ENCODE measurements around the gene TNFRSF1B. TPM values are rescaled to one million over a fixed set of nuclear protein-coding genes. Genes with fewer than 3 reads are reported as not detected.
A peak's percentile ranks its signal among the peaks of the same experiment; 100 is the strongest.

TNFRSF1B gene
- polyA plus RNA-seq, 6 donors from 2014 or later, result 29.0 to 54.0 (median 42.7) TPM

GRCh38 chr1:12177156-12177998 lies 10.6 kb downstream of the TNFRSF1B start:
- Mint-ChIP-seq H3K27me3 (peaks cover 0 to 10% (median 0%) of the 10 kb centered on the region in 3 donors), H3K27ac (peak overlapping the region in 2 of 6 donors; percentile 52 to 82), H3K4me3 (peak overlapping the region in 4 of 8 donors; percentile 5 to 47 (median 24)), H3K36me3 (no peaks in the 10 kb centered on the region), H3K4me1 (peaks cover 62 to 84% (median 82%) of the 10 kb centered on the region in 3 donors), H3K9me3 (no peaks in the 10 kb centered on the region)
- DNase-seq, result no peak
- no peak for ATAC-seq (ENCODE audit: low read depth in 2 of 2)

DNA sequence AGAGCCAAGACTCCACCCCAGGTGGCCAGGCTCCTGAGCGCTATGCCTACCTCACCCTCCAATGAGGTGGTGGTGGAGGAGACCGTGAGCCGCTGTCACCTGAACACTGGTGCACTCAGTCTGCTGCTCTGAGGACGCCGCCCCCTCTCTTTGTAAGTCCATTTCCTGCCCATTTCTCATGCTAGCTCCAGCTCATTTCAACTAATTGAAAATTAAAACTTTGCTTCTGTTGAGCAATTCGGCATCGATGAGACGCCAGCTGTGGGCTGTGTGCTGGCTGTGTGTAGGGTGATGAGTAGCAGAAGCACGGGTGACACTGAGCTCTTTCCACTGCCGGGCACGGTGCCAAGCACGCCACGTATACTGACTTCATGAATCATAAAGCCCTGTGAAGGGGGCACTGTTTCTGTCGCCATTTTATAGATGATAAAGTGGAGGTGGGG lies 11.2 kb downstream of the TNFRSF1B start:
- no peak for ATAC-seq (ENCODE audit: low read depth in 2 of 2)
- H3K27ac Mint-ChIP-seq, result peak overlapping the region in 4 of 6 donors; percentile 39 to 82 (median 62)
- H3K36me3 Mint-ChIP-seq, result no peaks in the 10 kb centered on the region
- H3K27me3 Mint-ChIP-seq, result peaks cover 0 to 10% (median 0%) of the 10 kb centered on the region in 3 donors
- peak overlapping the region in 6 of 8 donors; percentile 35 to 77 (median 51) for H3K4me3 Mint-ChIP-seq
- no peak for DNase-seq
- H3K9me3 Mint-ChIP-seq, result no peaks in the 10 kb centered on the region
- peaks cover 63 to 84% (median 82%) of the 10 kb centered on the region in 3 donors for H3K4me1 Mint-ChIP-seq

DNA sequence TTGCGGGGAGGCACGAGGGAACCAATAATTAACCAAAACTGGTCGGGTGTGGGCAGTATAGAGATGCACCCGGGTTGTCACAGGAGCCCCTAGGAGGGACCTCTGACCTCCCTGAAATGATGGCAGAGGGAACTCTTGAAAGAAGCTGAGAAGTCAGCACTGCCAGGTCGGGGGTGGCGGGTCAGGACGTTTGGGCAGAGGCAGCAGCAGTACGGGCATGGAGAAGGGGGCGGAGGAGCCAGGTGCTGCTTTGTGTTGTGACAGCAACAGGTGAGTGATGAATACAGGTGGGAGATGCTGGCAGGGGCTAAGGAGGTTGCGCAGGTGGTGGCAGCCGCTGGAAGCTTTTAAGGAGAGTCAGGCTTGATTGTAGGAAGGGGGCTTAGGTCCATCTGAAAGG lies 11.7 kb downstream of the TNFRSF1B start:
- peak overlapping the region in 6 of 8 donors; percentile 44 to 77 (median 52) for H3K4me3 Mint-ChIP-seq
- peak overlapping the region in 5 of 6 donors; percentile 26 to 82 (median 64) for H3K27ac Mint-ChIP-seq
- DNase-seq (no peak), ATAC-seq (ENCODE audit: low read depth in 2 of 2) (no peak)
- H3K36me3 Mint-ChIP-seq, result no peaks in the 10 kb centered on the region
- no peaks in the 10 kb centered on the region for H3K9me3 Mint-ChIP-seq
- H3K27me3 Mint-ChIP-seq, result peaks cover 0 to 10% (median 0%) of the 10 kb centered on the region in 3 donors
- H3K4me1 Mint-ChIP-seq, result peaks cover 64 to 83% (median 82%) of the 10 kb centered on the region in 3 donors

- Mint-ChIP-seq H3K27ac (peak overlapping the region in 5 of 6 donors; percentile 33 to 82 (median 61)), H3K27me3 (peaks cover 0 to 10% (median 0%) of the 10 kb centered on the region in 3 donors), H3K9me3 (no peaks in the 10 kb centered on the region), H3K36me3 (no peaks in the 10 kb centered on the region), H3K4me1 (peaks cover 64 to 83% (median 82%) of the 10 kb centered on the region in 3 donors), H3K4me3 (peak overlapping the region in 7 of 8 donors; percentile 37 to 79 (median 59))
- ATAC-seq (ENCODE audit: low read depth in 2 of 2) (peak; percentile 24 to 53), DNase-seq (peak; percentile 26)
These were observed 12.3 kb downstream of the TNFRSF1B start for GRCh38 chr1:12179111-12179519.

- DNase-seq (no peak), ATAC-seq (ENCODE audit: low read depth in 2 of 2) (no peak)
- H3K9me3 Mint-ChIP-seq, result no peaks in the 10 kb centered on the region
- H3K4me3 Mint-ChIP-seq, result peak overlapping the region in 3 of 8 donors; percentile 44 to 77 (median 71)
- peak overlapping the region in 2 of 6 donors; percentile 32 to 82 for H3K27ac Mint-ChIP-seq
- H3K27me3 Mint-ChIP-seq, result peaks cover 0 to 9% (median 0%) of the 10 kb centered on the region in 3 donors
- H3K4me1 Mint-ChIP-seq, result peaks cover 65 to 86% (median 81%) of the 10 kb centered on the region in 3 donors
- H3K36me3 Mint-ChIP-seq, result no peaks in the 10 kb centered on the region
These were observed 12.9 kb downstream of the TNFRSF1B start for GRCh38 chr1:12179676-12180075.

DNA sequence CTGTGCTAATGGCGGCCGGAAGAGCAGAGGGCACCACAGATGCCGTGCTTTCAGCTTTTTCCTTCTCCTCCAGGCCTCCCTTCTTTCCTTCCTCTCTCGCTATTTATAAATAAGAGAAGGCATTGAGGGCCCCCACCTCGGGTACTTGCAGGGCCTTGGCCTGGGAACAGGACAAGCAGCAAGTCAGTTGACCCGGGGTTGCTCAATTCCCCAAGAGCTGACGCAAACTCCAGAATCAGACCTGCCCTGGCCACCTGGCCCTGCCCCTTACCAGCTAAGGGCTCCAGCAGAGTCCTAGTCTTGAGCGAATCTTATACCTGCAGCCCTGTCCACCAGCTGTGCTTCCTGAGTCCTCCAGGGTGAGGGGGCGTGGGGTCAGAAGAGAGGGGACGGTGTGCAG lies 13.5 kb downstream of the TNFRSF1B start:
- ATAC-seq (ENCODE audit: low read depth in 2 of 2), result no peak
- Mint-ChIP-seq H3K4me3 (peak overlapping the region in 1 of 8 donors; percentile 16), H3K27ac (no peak overlapping the region)

DNA sequence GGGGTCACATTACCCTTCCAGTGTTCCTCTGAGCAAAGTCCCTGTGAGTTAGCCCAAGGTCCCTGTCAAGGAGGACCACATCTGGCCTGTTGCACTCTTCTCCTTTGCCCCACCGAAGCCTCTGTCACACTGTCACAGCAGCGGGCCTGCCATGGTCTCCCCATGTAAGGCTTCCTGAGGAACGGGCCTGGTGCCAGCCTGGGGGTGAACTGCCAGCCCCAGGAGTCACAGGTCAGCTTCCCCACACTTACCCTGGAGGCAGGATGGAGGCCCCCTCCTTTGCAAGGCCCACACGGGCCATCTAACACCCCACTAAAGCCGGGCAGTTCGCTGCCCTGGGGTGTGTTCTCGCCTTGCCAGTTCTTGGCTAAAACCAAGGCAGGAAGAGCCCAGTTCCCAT lies 14.1 kb downstream of the TNFRSF1B start:
- Mint-ChIP-seq H3K27ac (peak overlapping the region in 1 of 6 donors; percentile 78), H3K4me3 (no peak overlapping the region), H3K9me3 (no peaks in the 10 kb centered on the region), H3K4me1 (peaks cover 60 to 80% (median 78%) of the 10 kb centered on the region in 3 donors), H3K27me3 (peaks cover 0 to 6% (median 0%) of the 10 kb centered on the region in 3 donors), H3K36me3 (no peaks in the 10 kb centered on the region)
- DNase-seq, result no peak
- no peak for ATAC-seq (ENCODE audit: low read depth in 2 of 2)

More for the DNA sequence above, 13.5 kb downstream of the TNFRSF1B start:
- H3K4me1 Mint-ChIP-seq, result peaks cover 61 to 83% (median 80%) of the 10 kb centered on the region in 3 donors
- DNase-seq, result no peak
- no peaks in the 10 kb centered on the region for H3K9me3 Mint-ChIP-seq
- no peaks in the 10 kb centered on the region for H3K36me3 Mint-ChIP-seq
- peaks cover 0 to 6% (median 0%) of the 10 kb centered on the region in 3 donors for H3K27me3 Mint-ChIP-seq

DNA sequence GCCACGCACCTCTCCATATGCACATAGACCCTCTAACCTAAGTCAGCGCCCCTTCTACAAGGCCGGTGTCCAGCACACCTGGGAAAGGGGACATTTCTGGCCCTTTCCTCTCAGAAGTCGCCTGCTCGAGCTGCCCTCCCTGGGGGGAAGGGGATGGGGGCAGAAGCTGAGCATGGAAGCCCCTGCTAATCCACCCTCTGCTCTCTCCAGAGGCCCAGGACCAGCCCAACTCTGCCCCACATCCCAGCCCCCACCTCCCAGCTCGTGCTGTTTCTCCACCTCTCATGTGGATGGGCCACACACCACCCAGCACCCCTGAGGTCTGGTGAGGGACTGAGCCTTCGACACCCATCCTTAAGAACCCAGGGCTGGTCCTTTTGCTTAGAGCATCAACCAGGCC lies 14.8 kb downstream of the TNFRSF1B start:
- peaks cover 0 to 3% (median 0%) of the 10 kb centered on the region in 3 donors for H3K27me3 Mint-ChIP-seq
- peaks cover 56 to 75% (median 72%) of the 10 kb centered on the region in 3 donors for H3K4me1 Mint-ChIP-seq
- H3K36me3 Mint-ChIP-seq, result no peaks in the 10 kb centered on the region

GRCh38 chr1:12182410-12182984 lies 15.7 kb downstream of the TNFRSF1B start:
- H3K4me3 Mint-ChIP-seq, result no peak overlapping the region
- peaks cover 58 to 74% (median 72%) of the 10 kb centered on the region in 3 donors for H3K4me1 Mint-ChIP-seq
- no peaks in the 10 kb centered on the region for H3K36me3 Mint-ChIP-seq
- no peaks in the 10 kb centered on the region for H3K9me3 Mint-ChIP-seq
- peak overlapping the region in 5 of 6 donors; percentile 9 to 57 (median 28) for H3K27ac Mint-ChIP-seq
- H3K27me3 Mint-ChIP-seq, result no peaks in the 10 kb centered on the region
- DNase-seq (no peak), ATAC-seq (ENCODE audit: low read depth in 2 of 2) (no peak)

More for the DNA sequence above, 14.8 kb downstream of the TNFRSF1B start:
- H3K9me3 Mint-ChIP-seq, result no peaks in the 10 kb centered on the region
- H3K27ac Mint-ChIP-seq, result peak overlapping the region in 4 of 6 donors; percentile 9 to 76 (median 34)
- DNase-seq, result no peak
- H3K4me3 Mint-ChIP-seq, result no peak overlapping the region
- ATAC-seq (ENCODE audit: low read depth in 2 of 2), result no peak

- Mint-ChIP-seq H3K4me1 (peaks cover 56 to 72% (median 68%) of the 10 kb centered on the region in 3 donors), H3K9me3 (no peaks in the 10 kb centered on the region), H3K4me3 (no peak overlapping the region), H3K36me3 (no peaks in the 10 kb centered on the region), H3K27me3 (no peaks in the 10 kb centered on the region), H3K27ac (peak overlapping the region in 5 of 6 donors; percentile 2 to 92 (median 53))
- DNase-seq, result no peak
- ATAC-seq (ENCODE audit: low read depth in 2 of 2), result no peak
These were observed 16.5 kb downstream of the TNFRSF1B start for GRCh38 chr1:12183095-12183794.

DNA sequence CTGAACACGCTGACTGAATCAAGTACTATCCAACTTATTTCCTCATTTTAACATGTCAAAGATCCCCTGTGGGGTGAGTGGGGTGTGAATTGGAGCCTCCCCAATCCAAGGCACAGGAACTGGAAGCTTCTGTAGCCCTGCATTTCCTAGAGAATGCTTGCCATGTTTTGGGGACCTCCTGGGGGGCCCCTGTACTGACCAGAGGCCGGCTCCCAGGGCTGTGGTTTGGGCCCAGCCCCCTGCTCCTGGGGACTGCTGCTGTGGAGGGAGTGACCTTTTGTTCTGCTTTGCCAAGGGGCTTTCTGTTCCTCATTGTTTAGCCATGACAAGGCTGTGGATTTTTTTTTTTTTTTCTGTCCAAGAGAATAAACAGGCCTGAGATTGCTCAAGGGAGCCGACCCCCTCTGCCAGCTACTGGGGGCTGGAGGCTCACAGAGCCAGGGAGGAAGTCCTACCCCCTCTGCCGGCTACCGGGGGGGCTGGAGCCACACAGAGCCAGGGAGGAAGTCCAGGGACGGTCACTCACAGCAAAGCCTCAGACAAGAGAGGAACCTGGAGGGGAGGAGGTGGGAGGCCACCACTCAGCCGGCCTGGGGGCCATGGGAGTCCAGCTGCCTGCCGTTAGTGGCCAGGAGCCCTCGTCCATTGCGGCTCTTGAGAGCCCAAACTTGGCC lies 17.4 kb downstream of the TNFRSF1B start:
- DNase-seq (peak; percentile 29), ATAC-seq (ENCODE audit: low read depth in 2 of 2) (peak; percentile 69 to 76)
- Mint-ChIP-seq H3K27me3 (no peaks in the 10 kb centered on the region), H3K4me1 (peaks cover 48 to 63% (median 59%) of the 10 kb centered on the region in 3 donors), H3K27ac (peak overlapping the region; percentile 9 to 92 (median 78)), H3K9me3 (no peaks in the 10 kb centered on the region), H3K4me3 (peak overlapping the region in 4 of 8 donors; percentile 6 to 47 (median 34)), H3K36me3 (peaks cover 0 to under 1% of the 10 kb centered on the region in 2 donors)
